GM12878 (cell line): ENCODE results near the gene KCNN1. TPM values are rescaled to one million over a fixed set of nuclear protein-coding genes. Genes with fewer than 3 reads are reported as not detected.

Experiments used
- ATAC-seq: fragments of 200-7000 bp; cut with Tn5 transposase; 3 replicates; pipeline ENCODE4 v1.9.1; 2020; ENCODE audit warnings: mild to moderate bottlenecking, moderate library complexity
- BruUV-seq: library from RNA; stranded (reverse); fragments of 400-500 nt; replicated peaks from 2 replicates; lab custom pipeline; 2021; lab: Mats Ljungman, UMichigan
- CTCF ChIA-PET: fragments of 300-600 bp; sonication (Branson Sonifier 250); formaldehyde crosslinking; extraction: SDS; loops from one replicate; lab custom pipeline; 2021; ENCODE audit warnings: inconsistent platforms; lab: Yijun Ruan, JAX
- POLR2A ChIA-PET: fragments of 350-600 bp; formaldehyde crosslinking; extraction: SDS; loops from one replicate; lab custom pipeline; 2021; ENCODE audit warnings: inconsistent platforms; lab: Charles Lee
- RAD21 ChIA-PET: fragments of 300-600 bp; sonication (Branson Sonifier 250); formaldehyde crosslinking; loops from one replicate; lab custom pipeline; 2023; ENCODE audit warnings: antibody characterized with exemption; ENCODE audit not compliant: unreplicated experiment; lab: Charles Lee
- SMC1A ChIA-PET: fragments of 300-600 bp; sonication (Branson Sonifier 250); formaldehyde crosslinking; loops from one replicate; lab custom pipeline; 2023; ENCODE audit not compliant: unreplicated experiment, uncharacterized antibody; lab: Charles Lee
- DNase-seq: peaks from one replicate; pipeline ENCODE4 v3.0.0-alpha.2; 2011; ENCODE audit warnings: low read depth, low spot score
- FAIRE-seq: peaks from 3 replicates; lab custom pipeline; 2011; peaks lifted over from hg19 to GRCh38; lab: Jason Lieb, UNC
- H2AFZ ChIP-seq: 2 replicates; pipeline ENCODE4 v1.6.0; 2011; ENCODE audit warnings: low read depth, low read length, control low read depth; ENCODE audit not compliant: control insufficient read depth
- H3K27ac ChIP-seq: 2 replicates; pipeline ENCODE4 v1.5.1; 2011; ENCODE audit warnings: control low read depth; ENCODE audit not compliant: control insufficient read depth, insufficient read depth
- H3K27me3 ChIP-seq, 2 experiments: replicated peaks in 1 of 2; 2 replicates each; pipeline versions ENCODE4 v1.6.0 to v1.6.1; 2011; ENCODE audit warnings: low read length in 1 of 2; ENCODE audit not compliant: control insufficient read depth in 2 of 2, insufficient read depth in 2 of 2
- H3K36me3 ChIP-seq, 2 experiments: 2 replicates each; pipeline ENCODE4 v1.5.1; 2011; ENCODE audit warnings: low read length in 1 of 2; ENCODE audit not compliant: control insufficient read depth in 2 of 2, insufficient read depth in 2 of 2
- H3K4me1 ChIP-seq: 2 replicates; pipeline ENCODE4 v1.6.1; 2011; ENCODE audit warnings: mild to moderate bottlenecking, low read length, moderate library complexity, mixed read lengths; ENCODE audit not compliant: control insufficient read depth, insufficient read depth
- H3K4me2 ChIP-seq: 2 replicates; pipeline ENCODE4 v1.6.0; 2011; ENCODE audit warnings: control low read depth; ENCODE audit not compliant: control insufficient read depth, insufficient read depth
- H3K4me3 ChIP-seq: fragments of 200-600 bp; sonication (generic); 2 replicates; pipeline ENCODE4 v1.5.1; 2016
- H3K79me2 ChIP-seq: 2 replicates; pipeline ENCODE4 v1.6.0; 2011; ENCODE audit warnings: low read length; ENCODE audit not compliant: control insufficient read depth, insufficient read depth
- H3K9ac ChIP-seq: 2 replicates; pipeline ENCODE4 v1.8.0; 2011; ENCODE audit warnings: low read length, control low read depth, mixed read lengths; ENCODE audit not compliant: control insufficient read depth, insufficient read depth
- H3K9me3 ChIP-seq: replicated peaks from 3 replicates; pipeline ENCODE4 v1.5.1; 2011; ENCODE audit warnings: mild to moderate bottlenecking, low read length; ENCODE audit not compliant: control insufficient read depth, insufficient read depth
- H4K20me1 ChIP-seq: 2 replicates; pipeline ENCODE4 v1.6.0; 2011; ENCODE audit not compliant: control insufficient read depth, insufficient read depth
- BRCA1 ChIP-seq: IDR thresholded peaks from 2 replicates; pipeline ENCODE4 v1.6.1; 2011; ENCODE audit warnings: low read depth, low read length, improper control_type of control experiment
- KDM1A ChIP-seq: fragments of 200-600 bp; sonication (generic); IDR thresholded peaks from 2 replicates; pipeline ENCODE4 v1.6.1; 2016; ENCODE audit warnings: borderline replicate concordance
- KLF5 ChIP-seq: fragments of 450-650 bp; IDR thresholded peaks from 2 replicates; pipeline ENCODE4 v1.6.1; 2014; ENCODE audit warnings: mild to moderate bottlenecking; ENCODE audit not compliant: partially characterized antibody
- RAD21 ChIP-seq: IDR thresholded peaks from 2 replicates; pipeline ENCODE4 v1.6.1; 2011; ENCODE audit warnings: mild to moderate bottlenecking, low read depth, low read length, moderate library complexity; ENCODE audit not compliant: insufficient read depth
- YBX1 ChIP-seq: fragments of 450-650 bp; IDR thresholded peaks from 2 replicates; pipeline ENCODE4 v1.6.1; 2016; ENCODE audit warnings: antibody characterized with exemption
- WGBS: methylation state at CpG from one replicate; pipeline ENCODE4 v1.1.6; 2016; ENCODE audit warnings: low lambda C conversion rate; ENCODE audit not compliant: insufficient replicate concordance, insufficient coverage; ENCODE audit errors: missing lambda C conversion rate; 5-methylcytosine and 5-hydroxymethylcytosine counted together
- in situ Hi-C: fragments of 300-500 bp; cut with MboI; formaldehyde crosslinking; loops from 9 replicates; pipeline ENCODE4 v1.14.3; 2018; ENCODE audit warnings: mixed read lengths
- intact Hi-C: fragments of 100-400 bp; cut with micrococcal nuclease; formaldehyde crosslinking; loops from one replicate; pipeline ENCODE4 v1.14.2; 2022; ENCODE audit not compliant: unreplicated experiment
- polyA plus RNA-seq, 11 experiments: library from polyadenylated mRNA; depleted of rRNA in 4 of 11; unstranded in 6 of 11; stranded (reverse) in 5 of 11; fragments of >200 nt; fragmentation: Nextera tagmentation in 4 of 11; fragmentation: Illumina TruSeq in 1 of 11; extraction: Ambion mirVana in 4 of 11; extraction: Trizol in 1 of 11; gene quantifications; 1 replicate in 1 of 11; 2 replicates in 10 of 11; pipeline versions ENCODE4 v1.2.1 to v1.2.3, GENCODE V29; 2011 to 2016; ENCODE audit warnings: inconsistent platforms in 2 of 11, missing spikeins in 2 of 11, low read depth in 1 of 11
- total RNA-seq, 4 experiments: library from RNA; depleted of rRNA in 3 of 4; stranded (reverse); fragments of >200 nt in 3 of 4; fragmentation: Illumina TruSeq in 1 of 4; extraction: Trizol in 1 of 4; gene quantifications; 2 replicates each; pipeline versions ENCODE4 v1.2.1 to v1.2.3, GENCODE V29; 2013 to 2021

KCNN1 gene
- total and polyA plus RNA-seq, 10 of the 15 experiments (the other 5 are each of a cell fraction or from before 2014, with no cell fraction given), result 0.02 to 0.95 (median 0.16) TPM; not detected in 1

GRCh38 chr19:17948514-17948900 is 18.4 kb upstream of the KCNN1 start:
- no peak for ATAC-seq
- peak overlapping the region; percentile 33 for H3K4me2 ChIP-seq
- no peak overlapping the region for H3K27ac ChIP-seq
- ChIA-PET RAD21 (interaction anchor here (1.4 to 3.6 kb wide), 2 partner anchors 16 to 48 kb away, joined by 4 to 23 read pairs; partner anchors contain the start of gene CCDC124), CTCF (interaction anchor here (3.5 kb wide), 1 partner anchor 10 kb away, joined by 16 read pairs; no protein-coding TSS in a partner anchor), POLR2A (interaction anchor here (0.6 to 0.8 kb wide), 2 partner anchors 52 to 342 kb away, joined by 3 to 7 read pairs; no protein-coding TSS in a partner anchor), SMC1A (no interaction called here)
- intact Hi-C loops (loop anchor here (5.0 kb wide), 1 partner anchor 224 kb away; the partner anchor contains the start of gene IFI30), in situ Hi-C loops (loop anchor here (10.0 kb wide), 1 partner anchor 46 kb away; no protein-coding TSS in a partner anchor)
- no peak for FAIRE-seq
- no TSS peak for BruUV-seq
- WGBS, result 0% methylated on average over 6 of the region's 16 CpGs
- H3K27me3 ChIP-seq, result peaks cover 10 to 11% of the 10 kb centered on the region in 2 experiments
- peak overlapping the region; percentile 57; the same call in 1 of the 2 replicates for H3K4me3 ChIP-seq
- no peaks in the 10 kb centered on the region for H3K9me3 ChIP-seq
- no peaks in the 10 kb centered on the region for H4K20me1 ChIP-seq
- peaks cover 45% of the 10 kb centered on the region for H3K4me1 ChIP-seq
- no peak overlapping the region for H2AFZ ChIP-seq
- no peak for TF ChIP-seq YBX1
- no peak for TF ChIP-seq KLF5
- TF ChIP-seq BRCA1, result no peak
- no peak for TF ChIP-seq RAD21
- TF ChIP-seq KDM1A, result no peak
- H3K9ac ChIP-seq, result no peak overlapping the region
- DNase-seq, result no peak
- no peaks in the 10 kb centered on the region; a peak in 2 of 4 replicates for H3K36me3 ChIP-seq
- no peaks in the 10 kb centered on the region for H3K79me2 ChIP-seq
